ENCODE data around the gene KCNE5. TPM values are rescaled to one million over a fixed set of nuclear protein-coding genes. Genes with fewer than 3 reads are reported as not detected.

KCNE5 gene
- total RNA-seq, 1 experiment from 2014 or later = 3.7 TPM

DNA sequence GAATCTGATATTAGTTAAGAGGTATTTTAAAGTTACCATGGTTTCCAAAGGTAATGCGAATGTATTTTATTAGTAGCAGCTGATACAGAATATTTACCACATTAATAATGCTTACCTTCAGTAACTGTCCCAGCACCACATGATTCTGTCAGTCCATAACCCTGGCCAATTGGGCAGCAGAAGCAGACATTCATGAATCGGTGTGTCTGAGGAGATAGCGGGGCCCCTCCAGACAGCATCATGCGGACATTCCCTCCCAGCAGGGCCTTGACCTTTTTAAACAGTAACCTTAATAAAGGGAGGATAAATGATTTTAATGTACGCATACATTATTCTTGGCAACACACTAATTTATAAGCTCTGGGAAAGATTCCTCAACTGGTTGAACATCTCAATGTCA is 43.0 kb upstream of the KCNE5 start:
- H4K5ac ChIP-seq (ENCODE audit: insufficient read length, low read depth, low read length) = no peak overlapping the region
- H2AFZ ChIP-seq (ENCODE audit: low read length) = no peak overlapping the region
- H2BK5ac ChIP-seq (ENCODE audit: insufficient read length, low read length) = no peak overlapping the region
- no peak for DNase-seq
- no peak overlapping the region for H3T11ph ChIP-seq (ENCODE audit: low read length)
- Mint-ChIP-seq H3K27me3 (ENCODE audit: low read depth) (no peaks in the 10 kb centered on the region), H3K27ac (no peak overlapping the region), H3K36me3 (ENCODE audit: insufficient read depth in 1 of 3, low read depth in 3 of 3) (peaks cover 50 to 66% (median 54%) of the 10 kb centered on the region in 3 experiments), H3K4me3 (no peak overlapping the region), H3K9me3 (peaks cover 3 to 10% of the 10 kb centered on the region in 2 experiments; a peak in 4 of 5 replicates), H3K4me1 (no peaks in the 10 kb centered on the region)
- no peak overlapping the region for H3K23ac ChIP-seq (ENCODE audit: insufficient read length, low read depth, low read length)
- H3K9me3 ChIP-seq (ENCODE audit: control insufficient read depth, low read depth, low read length) = no peaks in the 10 kb centered on the region
- TF ChIP-seq CTCF (conservative IDR thresholded peaks at IDR 0.05) = no peak
- no peaks in the 10 kb centered on the region for H3K4me1 ChIP-seq (ENCODE audit: insufficient read depth, low read length)
- H3K79me1 ChIP-seq (ENCODE audit: insufficient read depth, low read depth, low read length, poor library complexity, severe bottlenecking) = no peaks in the 10 kb centered on the region
- H3K27me3 ChIP-seq (ENCODE audit: insufficient read depth, low read length) = no peaks in the 10 kb centered on the region
- H2BK120ac ChIP-seq (ENCODE audit: low read depth, low read length, poor library complexity, severe bottlenecking) = no peak overlapping the region
- H3K79me2 ChIP-seq (ENCODE audit: insufficient read depth, low read length) = no peaks in the 10 kb centered on the region
- H3K4me2 ChIP-seq (ENCODE audit: insufficient read depth, insufficient read length, low read length) = no peak overlapping the region
- no peak overlapping the region for H3K14ac ChIP-seq (ENCODE audit: insufficient read depth, low read length)
- H3K9ac ChIP-seq (ENCODE audit: extremely low read depth, insufficient read length, low read length) = no peak overlapping the region
- no peak overlapping the region for H2BK12ac ChIP-seq (ENCODE audit: insufficient read length, low read depth, low read length)
- no CpG with 5 or more reads among the region's 5 CpGs for WGBS (ENCODE audit: extremely low coverage, insufficient read length, low lambda C conversion rate)
- H3K23me2 ChIP-seq (ENCODE audit: insufficient read length, low read depth, low read length, poor library complexity, severe bottlenecking) = no peaks in the 10 kb centered on the region
- no peak overlapping the region for H4K8ac ChIP-seq (replicated peaks; ENCODE audit: insufficient read length, low read depth, low read length)
- no peaks in the 10 kb centered on the region for H4K20me1 ChIP-seq (ENCODE audit: control insufficient read depth, insufficient read depth, insufficient read length)
- no peak overlapping the region for H4K91ac ChIP-seq (ENCODE audit: insufficient read length, low read depth, low read length)
- no peak overlapping the region for H3K4ac ChIP-seq (ENCODE audit: low read depth, low read length)
- no peak overlapping the region for H2BK15ac ChIP-seq (ENCODE audit: low read depth, low read length)
- no peak overlapping the region for H3K27ac ChIP-seq (ENCODE audit: insufficient read length, low read depth, low read length)
- H2BK20ac ChIP-seq (ENCODE audit: low read depth, low read length, poor library complexity, severe bottlenecking) = no peak overlapping the region
- no peak overlapping the region for H3K56ac ChIP-seq (ENCODE audit: insufficient read length, low read depth, low read length)
- H3K18ac ChIP-seq (ENCODE audit: insufficient read length, low read depth, low read length) = no peak overlapping the region
- no peak overlapping the region for H2AK5ac ChIP-seq (ENCODE audit: insufficient read length, low read length)

All from H9 (cell line).